GM20000 (cell line): ENCODE results near the gene KIFC3.
"Not testable (repeated sequence)": the region's sequence is repeated elsewhere in the genome, so short reads cannot be mapped to it uniquely, and the experiment has no call there.

ENCODE experiments used
- DNase-seq: peaks from one replicate; pipeline ENCODE4 v3.0.0; 2012; ENCODE audit warnings: low spot score
- CTCF ChIP-seq: IDR thresholded peaks from 2 replicates; pipeline ENCODE4 v1.5.1; 2012; ENCODE audit warnings: mild to moderate bottlenecking, control low read depth; ENCODE audit errors: extremely low read depth, missing control alignments

The KIFC3 gene

GRCh38 chr16:57799600-57800199 is 2.6 kb downstream of the KIFC3 start:
- DNase-seq: no peak
- no peak for TF ChIP-seq CTCF

- DNase-seq: no peak
- no peak for TF ChIP-seq CTCF
Observed at GRCh38 chr16:57798953-57799599, 3.2 kb downstream of the KIFC3 start.

GRCh38 chr16:57798267-57798810 is 4.0 kb downstream of the KIFC3 start:
- TF ChIP-seq CTCF: no peak
- no peak for DNase-seq

- no peak for TF ChIP-seq CTCF
- no peak for DNase-seq
Observed at GRCh38 chr16:57797526-57798266, 4.6 kb downstream of the KIFC3 start.

GRCh38 chr16:57797216-57797525 is 5.1 kb downstream of the KIFC3 start:
- no peak for TF ChIP-seq CTCF
- no peak for DNase-seq

- DNase-seq: not testable (repeated sequence)
Observed at GRCh38 chr16:57796014-57796413, 6.3 kb downstream of the KIFC3 start.

GRCh38 chr16:57795431-57795878 is 6.8 kb downstream of the KIFC3 start:
- TF ChIP-seq CTCF: peak; percentile 69
- DNase-seq: peak; percentile 76
